ENCODE data around the gene VPS11.
A peak's percentile ranks its signal among the peaks of the same experiment; 100 is the strongest.

The VPS11 gene

GRCh38 chr11:119108857-119109221 lies 41.2 kb downstream of the VPS11 start:
- TF ChIP-seq CTCF (IDR thresholded peaks at IDR 0.05; ENCODE audit: control insufficient read depth, insufficient read depth, low read depth, low read length, missing control alignments): no peak
- peak overlapping the region; percentile 77 for H3K4me3 ChIP-seq (ENCODE audit: control insufficient read depth, low read depth, low read length)
- no peak for DNase-seq (ENCODE audit: low read depth)

GRCh38 chr11:119109843-119110242 lies 42.2 kb downstream of the VPS11 start:
- no peak for DNase-seq (ENCODE audit: low read depth)
- H3K4me3 ChIP-seq (ENCODE audit: control insufficient read depth, low read depth, low read length): no peak overlapping the region
- TF ChIP-seq CTCF (IDR thresholded peaks at IDR 0.05; ENCODE audit: control insufficient read depth, insufficient read depth, low read depth, low read length, missing control alignments): no peak

- TF ChIP-seq CTCF (IDR thresholded peaks at IDR 0.05; ENCODE audit: control insufficient read depth, insufficient read depth, low read depth, low read length, missing control alignments): no peak
- H3K4me3 ChIP-seq (ENCODE audit: control insufficient read depth, low read depth, low read length): no peak overlapping the region
- no peak for DNase-seq (ENCODE audit: low read depth)
Measured at GRCh38 chr11:119110439-119110838, 42.8 kb downstream of the VPS11 start.

- H3K4me3 ChIP-seq (ENCODE audit: control insufficient read depth, low read depth, low read length): no peak overlapping the region
- TF ChIP-seq CTCF (IDR thresholded peaks at IDR 0.05; ENCODE audit: control insufficient read depth, insufficient read depth, low read depth, low read length, missing control alignments): no peak
- DNase-seq (ENCODE audit: low read depth): no peak
Measured at GRCh38 chr11:119111361-119111925, 43.8 kb downstream of the VPS11 start.

GRCh38 chr11:119112314-119113020 lies 44.8 kb downstream of the VPS11 start:
- H3K4me3 ChIP-seq (ENCODE audit: control insufficient read depth, low read depth, low read length): no peak overlapping the region
- TF ChIP-seq CTCF (IDR thresholded peaks at IDR 0.05; ENCODE audit: control insufficient read depth, insufficient read depth, low read depth, low read length, missing control alignments): no peak
- no peak for DNase-seq (ENCODE audit: low read depth)

GRCh38 chr11:119113716-119114115 lies 46.1 kb downstream of the VPS11 start:
- no peak for DNase-seq (ENCODE audit: low read depth)
- H3K4me3 ChIP-seq (ENCODE audit: control insufficient read depth, low read depth, low read length): no peak overlapping the region
- TF ChIP-seq CTCF (IDR thresholded peaks at IDR 0.05; ENCODE audit: control insufficient read depth, insufficient read depth, low read depth, low read length, missing control alignments): no peak

Measured in AG09309 (cell line).